ENCODE data around the gene ATP10B.

The ATP10B gene

DNA sequence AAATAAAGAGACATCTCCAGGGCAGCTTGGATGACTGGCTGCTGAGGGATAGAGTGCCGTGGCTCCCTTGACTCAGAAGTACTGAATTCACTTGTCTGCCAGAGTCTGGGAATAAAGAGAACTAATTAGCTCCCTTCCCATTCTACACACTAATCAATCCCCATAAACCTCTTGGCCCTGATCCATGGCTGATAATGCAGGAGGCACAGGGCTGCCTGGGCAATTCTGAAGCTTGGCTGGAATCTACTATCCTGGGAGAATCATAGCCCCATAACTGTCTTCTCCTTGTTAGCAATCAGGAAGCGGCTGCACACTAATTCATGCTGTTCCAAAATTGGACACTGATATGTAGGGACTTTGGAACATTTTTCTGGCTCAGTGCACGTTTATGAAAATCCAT lies 232.6 kb downstream of the ATP10B start:
- in situ Hi-C loops (cut with HindIII; ENCODE audit: low pct_ligation_motif_present, low pct_unique_long_range_greater_than_20kb, low sequenced_read_pairs), result no loop called here
- DNase-seq, result no peak

- in situ Hi-C loops (cut with HindIII; ENCODE audit: low pct_ligation_motif_present, low pct_unique_long_range_greater_than_20kb, low sequenced_read_pairs), result no loop called here
- DNase-seq, result no peak
These were observed 233.7 kb downstream of the ATP10B start for GRCh38 chr5:160618286-160618685.

DNA sequence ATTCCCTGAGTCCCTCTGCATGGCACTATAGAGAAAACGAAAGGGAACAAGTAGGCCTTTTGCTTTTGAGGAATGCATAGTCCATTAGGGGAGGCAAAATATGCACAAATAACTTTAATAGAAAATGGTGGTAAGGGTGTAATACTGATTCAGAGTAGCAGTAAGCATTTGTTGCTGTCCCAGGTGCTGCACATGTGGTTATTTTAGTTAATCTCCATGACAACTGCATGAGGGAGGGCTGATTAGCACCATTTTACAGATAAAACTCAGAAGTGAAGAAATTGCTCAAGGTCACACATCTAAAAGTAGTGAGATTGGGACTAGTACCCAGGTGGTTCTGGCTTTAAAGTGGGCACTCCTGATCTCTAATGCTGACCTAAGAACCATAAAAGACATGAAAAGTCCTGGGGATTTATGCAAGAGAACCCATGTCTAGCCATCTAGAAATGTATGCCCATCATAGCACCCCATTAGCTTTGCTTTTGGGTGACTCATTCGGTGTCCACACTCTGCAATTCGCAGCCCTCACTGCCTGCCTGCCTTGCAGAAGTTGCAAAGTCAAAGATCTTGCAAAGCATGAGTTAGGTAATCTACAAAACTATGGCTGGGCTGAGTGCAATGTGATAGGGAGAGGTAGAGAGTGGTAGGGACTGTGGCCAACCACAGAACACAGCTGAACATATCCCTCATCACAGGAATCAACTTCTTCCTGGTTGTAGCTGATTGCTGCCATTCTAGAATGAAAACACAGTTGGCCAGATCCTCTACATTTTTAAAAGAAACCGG lies 235.1 kb downstream of the ATP10B start:
- no peak for DNase-seq
- in situ Hi-C loops (cut with HindIII; ENCODE audit: low pct_ligation_motif_present, low pct_unique_long_range_greater_than_20kb, low sequenced_read_pairs), result no loop called here

GRCh38 chr5:160614136-160614535 lies 237.9 kb downstream of the ATP10B start:
- DNase-seq, result no peak
- in situ Hi-C loops (cut with HindIII; ENCODE audit: low pct_ligation_motif_present, low pct_unique_long_range_greater_than_20kb, low sequenced_read_pairs), result no loop called here

GRCh38 chr5:160605266-160605665 lies 246.7 kb downstream of the ATP10B start:
- in situ Hi-C loops (cut with HindIII; ENCODE audit: low pct_ligation_motif_present, low pct_unique_long_range_greater_than_20kb, low sequenced_read_pairs), result no loop called here
- DNase-seq, result no peak

DNA sequence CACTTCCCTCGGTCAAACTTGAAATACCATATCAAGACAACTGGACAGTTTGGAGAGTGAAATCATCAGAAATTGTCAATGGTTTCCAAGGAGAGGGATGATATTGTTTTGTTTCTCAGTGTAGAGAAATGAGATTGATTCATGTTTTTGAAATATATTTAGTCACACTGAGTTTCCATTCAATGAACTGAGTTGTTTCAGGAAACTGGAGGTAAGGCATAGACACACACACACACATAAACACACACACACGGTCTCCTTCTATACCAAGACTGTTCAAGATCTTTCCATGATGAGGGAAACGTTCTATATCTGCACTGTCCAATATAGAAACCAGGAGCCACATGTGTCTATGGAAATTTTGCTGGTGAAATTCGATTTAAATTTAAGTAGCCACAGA lies 247.5 kb downstream of the ATP10B start:
- in situ Hi-C loops (cut with HindIII; ENCODE audit: low pct_ligation_motif_present, low pct_unique_long_range_greater_than_20kb, low sequenced_read_pairs), result no loop called here

GRCh38 chr5:160602744-160603143 lies 249.3 kb downstream of the ATP10B start:
- in situ Hi-C loops (cut with HindIII; ENCODE audit: low pct_ligation_motif_present, low pct_unique_long_range_greater_than_20kb, low sequenced_read_pairs), result no loop called here
- DNase-seq, result no peak

More for the DNA sequence above, 247.5 kb downstream of the ATP10B start:
- DNase-seq, result no peak

- DNase-seq, result no peak
- in situ Hi-C loops (cut with HindIII; ENCODE audit: low pct_ligation_motif_present, low pct_unique_long_range_greater_than_20kb, low sequenced_read_pairs), result no loop called here
These were observed 251.0 kb downstream of the ATP10B start for GRCh38 chr5:160601046-160601445.

DNA sequence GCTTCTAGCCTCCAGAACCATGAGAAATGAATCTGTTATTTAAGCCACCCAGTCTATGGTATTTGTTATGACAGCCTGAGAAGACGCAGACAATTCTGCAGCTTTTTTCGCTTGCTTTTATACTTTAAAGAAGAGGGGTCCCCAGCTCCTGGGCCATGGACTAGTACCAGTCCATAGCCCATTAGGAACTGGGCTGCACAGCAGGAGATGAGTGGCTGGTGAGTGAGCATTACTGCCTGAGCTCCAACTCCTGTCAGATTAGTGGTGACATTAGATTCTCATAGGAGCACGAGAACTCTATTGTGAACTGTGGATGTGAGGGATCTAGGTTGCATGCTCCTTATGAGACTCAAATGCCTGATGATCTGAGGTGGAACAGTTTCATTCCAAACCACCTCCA lies 278.7 kb downstream of the ATP10B start:
- in situ Hi-C loops (cut with HindIII; ENCODE audit: low pct_ligation_motif_present, low pct_unique_long_range_greater_than_20kb, low sequenced_read_pairs), result no loop called here

GRCh38 chr5:160567031-160567705 lies 284.8 kb downstream of the ATP10B start:
- in situ Hi-C loops (cut with HindIII; ENCODE audit: low pct_ligation_motif_present, low pct_unique_long_range_greater_than_20kb, low sequenced_read_pairs), result no loop called here
- DNase-seq, result no peak

More for the DNA sequence above, 278.7 kb downstream of the ATP10B start:
- no peak for DNase-seq

DNA sequence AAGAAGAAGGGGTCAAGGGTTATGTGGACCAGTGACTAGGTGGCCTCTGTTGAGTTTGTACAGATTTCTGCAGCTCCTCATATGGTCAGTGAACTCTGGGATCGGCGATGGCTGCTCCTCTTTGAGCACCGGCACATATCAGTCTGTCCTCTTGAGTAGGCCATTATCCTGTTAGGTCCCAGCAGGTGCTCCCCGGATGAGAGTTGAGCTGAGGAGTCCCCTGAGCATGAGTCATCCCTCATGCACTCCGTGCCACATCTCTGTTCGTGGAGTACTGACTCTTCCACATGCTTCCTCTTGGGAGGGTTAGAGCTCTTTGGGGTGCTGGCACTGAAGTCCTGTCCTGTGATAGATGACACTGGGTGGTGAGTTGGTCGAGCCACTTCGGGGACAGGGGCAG lies 286.6 kb downstream of the ATP10B start:
- in situ Hi-C loops (cut with HindIII; ENCODE audit: low pct_ligation_motif_present, low pct_unique_long_range_greater_than_20kb, low sequenced_read_pairs), result no loop called here
- peak; percentile 19 for DNase-seq

- in situ Hi-C loops (cut with HindIII; ENCODE audit: low pct_ligation_motif_present, low pct_unique_long_range_greater_than_20kb, low sequenced_read_pairs), result no loop called here
- DNase-seq, result no peak
These were observed 295.2 kb downstream of the ATP10B start for GRCh38 chr5:160556846-160557245.

DNA sequence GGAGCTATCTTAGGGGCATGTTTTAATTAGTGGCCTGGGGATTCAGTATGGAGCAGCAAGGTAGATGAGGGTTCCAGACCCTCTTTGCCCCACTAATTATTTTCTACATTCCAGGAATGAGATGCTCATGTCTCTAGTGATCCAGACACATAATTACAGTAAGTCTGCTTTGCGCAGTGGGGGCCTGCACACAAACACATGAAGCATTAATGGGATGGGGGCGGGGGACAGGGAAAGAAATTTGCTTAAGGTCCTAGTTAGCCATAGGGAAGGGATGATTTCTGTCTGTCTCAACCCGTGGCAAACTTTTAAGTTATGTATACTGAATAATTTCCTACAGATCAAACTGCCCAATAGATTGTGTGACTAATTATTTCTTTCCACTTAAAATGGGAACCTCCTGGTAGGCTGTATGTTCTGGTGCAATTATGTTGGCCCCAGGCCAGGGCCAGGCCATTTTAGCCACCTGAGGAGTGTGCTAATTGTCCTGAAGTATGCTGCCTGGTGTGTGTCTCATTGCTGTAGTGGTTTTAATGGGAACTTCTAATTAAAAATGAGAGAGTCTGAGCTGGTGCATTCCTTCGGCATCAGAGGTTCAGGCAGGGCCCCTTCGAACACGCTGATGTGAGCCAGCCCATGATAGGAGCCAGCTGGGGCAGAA lies 295.9 kb downstream of the ATP10B start:
- in situ Hi-C loops (cut with HindIII; ENCODE audit: low pct_ligation_motif_present, low pct_unique_long_range_greater_than_20kb, low sequenced_read_pairs), result no loop called here
- no peak for DNase-seq

- in situ Hi-C loops (cut with HindIII; ENCODE audit: low pct_ligation_motif_present, low pct_unique_long_range_greater_than_20kb, low sequenced_read_pairs), result no loop called here
These were observed 296.4 kb downstream of the ATP10B start for GRCh38 chr5:160555581-160555970.

DNA sequence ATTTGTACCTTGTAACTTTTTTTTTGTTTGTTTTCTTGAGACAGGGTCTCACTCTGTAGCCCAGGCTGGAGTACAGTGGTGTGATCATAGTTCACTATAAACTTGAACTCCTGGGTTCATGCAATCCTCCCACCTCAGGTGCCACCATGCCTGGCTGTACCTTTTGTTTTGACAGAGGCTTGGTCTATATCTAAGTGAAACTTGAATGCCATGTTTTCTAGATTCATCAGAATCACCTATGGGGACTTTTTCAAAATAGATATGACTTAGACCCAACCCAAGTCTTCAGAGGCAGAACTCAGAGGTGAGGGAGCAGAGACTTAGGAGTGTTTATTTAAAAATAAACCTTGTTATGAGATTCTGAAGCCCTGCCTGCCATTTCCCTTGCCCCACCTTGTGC lies 301.9 kb downstream of the ATP10B start:
- no peak for DNase-seq
- in situ Hi-C loops (cut with HindIII; ENCODE audit: low pct_ligation_motif_present, low pct_unique_long_range_greater_than_20kb, low sequenced_read_pairs), result no loop called here

More at GRCh38 chr5:160555581-160555970, 296.4 kb downstream of the ATP10B start:
- DNase-seq, result no peak

DNA sequence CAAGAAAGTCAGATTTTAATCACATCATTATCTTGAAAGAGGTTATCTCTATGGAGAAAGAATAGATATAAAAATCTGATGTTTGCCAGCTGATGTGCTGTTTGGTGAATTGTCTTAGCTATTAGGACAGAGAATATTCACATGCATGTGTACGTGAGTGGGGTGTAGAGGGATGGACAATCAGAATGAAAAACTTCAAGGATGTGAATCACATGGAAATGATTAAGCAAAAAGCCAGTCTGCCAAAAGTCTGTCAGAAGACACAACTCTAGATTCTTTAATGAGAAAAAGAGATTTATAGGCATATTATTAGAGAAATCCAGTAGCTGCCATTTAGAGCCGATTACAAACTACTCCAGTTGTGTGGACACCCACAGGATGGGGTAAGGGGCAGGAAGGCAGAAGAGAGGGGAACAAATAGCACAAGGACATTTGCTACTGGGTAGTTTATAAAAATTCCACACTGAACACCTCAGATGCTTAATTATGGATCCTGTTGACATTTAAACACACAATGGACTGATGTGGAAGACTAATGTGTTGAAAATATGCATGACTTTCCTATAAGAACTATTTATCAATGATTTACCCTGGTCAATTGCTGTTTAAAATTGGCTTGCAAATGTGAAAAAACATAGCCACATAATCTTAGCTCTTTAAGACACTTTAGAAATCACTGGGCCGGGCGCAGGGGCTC lies 302.9 kb downstream of the ATP10B start:
- DNase-seq, result peak; percentile 66
- in situ Hi-C loops (cut with HindIII; ENCODE audit: low pct_ligation_motif_present, low pct_unique_long_range_greater_than_20kb, low sequenced_read_pairs), result no loop called here

GRCh38 chr5:160547872-160548271 lies 304.1 kb downstream of the ATP10B start:
- DNase-seq, result no peak
- in situ Hi-C loops (cut with HindIII; ENCODE audit: low pct_ligation_motif_present, low pct_unique_long_range_greater_than_20kb, low sequenced_read_pairs), result no loop called here

GRCh38 chr5:160547061-160547460 lies 304.9 kb downstream of the ATP10B start:
- in situ Hi-C loops (cut with HindIII; ENCODE audit: low pct_ligation_motif_present, low pct_unique_long_range_greater_than_20kb, low sequenced_read_pairs), result no loop called here

DNA sequence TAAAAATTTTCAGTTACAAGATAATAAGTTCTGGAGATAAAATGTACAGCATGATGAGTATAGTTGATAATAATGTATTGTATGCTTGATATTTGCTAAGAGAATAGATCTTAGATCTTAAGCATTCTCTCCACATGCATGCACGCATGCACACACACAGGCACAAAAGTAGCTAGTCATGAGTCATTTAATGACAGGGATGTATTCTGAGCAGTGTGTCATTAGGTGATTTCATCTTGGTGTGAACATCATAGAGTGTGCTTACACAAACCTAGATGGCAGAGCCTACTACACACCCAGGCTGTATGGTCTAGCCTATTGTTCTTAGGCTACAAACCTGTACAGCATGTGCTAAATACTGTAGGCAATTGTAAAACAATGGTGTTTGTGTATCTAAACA lies 306.2 kb downstream of the ATP10B start:
- DNase-seq, result no peak
- in situ Hi-C loops (cut with HindIII; ENCODE audit: low pct_ligation_motif_present, low pct_unique_long_range_greater_than_20kb, low sequenced_read_pairs), result no loop called here

More at GRCh38 chr5:160547061-160547460, 304.9 kb downstream of the ATP10B start:
- no peak for DNase-seq
